Measurements from ENCODE around the gene AGBL5. TPM values are rescaled to one million over a fixed set of nuclear protein-coding genes. Genes with fewer than 3 reads are reported as not detected.

The AGBL5 gene
- total and polyA plus RNA-seq, 2 donors (not counting 1 experiment from before 2014, with no cell fraction given): 10.0 to 17.5 TPM

DNA sequence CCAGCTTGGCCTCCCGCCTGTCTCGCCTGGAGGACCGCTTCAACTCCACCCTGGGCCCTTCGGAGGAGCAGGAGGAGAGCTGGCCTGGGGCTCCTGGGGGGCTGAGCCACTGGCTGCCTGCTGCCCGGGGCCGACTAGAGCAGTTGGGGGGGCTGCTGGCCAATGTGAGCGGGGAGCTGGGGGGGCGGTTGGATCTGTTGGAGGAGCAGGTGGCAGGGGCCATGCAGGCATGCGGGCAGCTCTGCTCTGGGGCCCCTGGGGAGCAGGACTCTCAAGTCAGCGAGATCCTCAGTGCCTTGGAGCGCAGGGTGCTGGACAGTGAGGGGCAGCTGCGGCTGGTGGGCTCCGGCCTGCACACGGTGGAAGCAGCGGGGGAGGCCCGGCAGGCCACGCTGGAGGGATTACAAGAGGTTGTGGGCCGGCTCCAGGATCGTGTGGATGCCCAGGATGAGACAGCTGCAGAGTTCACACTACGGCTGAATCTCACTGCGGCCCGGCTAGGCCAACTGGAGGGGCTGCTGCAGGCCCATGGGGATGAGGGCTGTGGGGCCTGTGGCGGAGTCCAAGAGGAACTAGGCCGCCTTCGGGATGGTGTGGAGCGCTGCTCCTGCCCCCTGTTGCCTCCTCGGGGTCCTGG is 31.4 kb downstream of the AGBL5 start:
- Histone ChIP-seq H3K4me1 (ENCODE audit: control insufficient read depth in 2 of 2, insufficient read depth in 2 of 2, low read length in 2 of 2) (peaks cover 26 to 42% of the 10 kb centered on the region in 2 donors), H4K20me1 (ENCODE audit: control insufficient read depth, insufficient read depth, low read length, poor library complexity, severe bottlenecking) (no peaks in the 10 kb centered on the region), H2AFZ (ENCODE audit: insufficient read depth, low read depth, low read length, poor library complexity, severe bottlenecking) (no peak overlapping the region), H3K27me3 (replicated peaks in 1 of 4; ENCODE audit: control extremely low read depth in 1 of 4, control insufficient read depth in 3 of 4, insufficient read depth in 4 of 4, low read length in 3 of 4) (peaks cover 0 to 11% (median 4%) of the 10 kb centered on the region in 4 experiments), H3K79me2 (ENCODE audit: control insufficient read depth, insufficient read depth, low read length) (peaks cover 4% of the 10 kb centered on the region), H3K4me3 (ENCODE audit: control extremely low read depth in 1 of 5, extremely low read depth in 1 of 5, insufficient read depth in 1 of 5, low read depth in 2 of 5, low read length in 4 of 5) (no peak overlapping the region), H3K36me3 (replicated peaks in 1 of 2; ENCODE audit: control extremely low read depth in 1 of 2, control insufficient read depth in 1 of 2, extremely low read depth in 1 of 2, insufficient read depth in 2 of 2, low read length in 1 of 2) (no peaks in the 10 kb centered on the region), H3K27ac (ENCODE audit: low read length in 2 of 2) (no peak overlapping the region), H3K9ac (ENCODE audit: low read length) (no peak overlapping the region), H3K4me2 (replicated peaks; ENCODE audit: low read depth, low read length, poor library complexity, severe bottlenecking) (no peak overlapping the region), H3K9me3 (ENCODE audit: control extremely low read depth in 1 of 3, control insufficient read depth in 2 of 3, insufficient read depth in 1 of 3, low read length in 2 of 3) (no peaks in the 10 kb centered on the region)
- ATAC-seq (ENCODE audit: low read depth) (no peak), DNase-seq (no peak)
- Mint-ChIP-seq H3K27ac (no peak overlapping the region), H3K4me3 (no peak overlapping the region), H3K4me1 (peaks cover 29% of the 10 kb centered on the region), H3K9me3 (ENCODE audit: insufficient read depth) (no peaks in the 10 kb centered on the region), H3K27me3 (no peaks in the 10 kb centered on the region)
- CTCF ChIA-PET: interaction anchor here (1.0 to 4.7 kb wide), 5 partner anchors 11 to 197 kb away, joined by 3 to 30 read pairs (median 3); partner anchors contain the start of genes ABHD1, AGBL5 and OST4
- no peak for TF ChIP-seq EZH2 (IDR thresholded peaks at IDR 0.05; ENCODE audit: borderline replicate concordance, insufficient read depth, low read depth, low read length, poor library complexity, severe bottlenecking)
- TF ChIP-seq, protein P1, sequence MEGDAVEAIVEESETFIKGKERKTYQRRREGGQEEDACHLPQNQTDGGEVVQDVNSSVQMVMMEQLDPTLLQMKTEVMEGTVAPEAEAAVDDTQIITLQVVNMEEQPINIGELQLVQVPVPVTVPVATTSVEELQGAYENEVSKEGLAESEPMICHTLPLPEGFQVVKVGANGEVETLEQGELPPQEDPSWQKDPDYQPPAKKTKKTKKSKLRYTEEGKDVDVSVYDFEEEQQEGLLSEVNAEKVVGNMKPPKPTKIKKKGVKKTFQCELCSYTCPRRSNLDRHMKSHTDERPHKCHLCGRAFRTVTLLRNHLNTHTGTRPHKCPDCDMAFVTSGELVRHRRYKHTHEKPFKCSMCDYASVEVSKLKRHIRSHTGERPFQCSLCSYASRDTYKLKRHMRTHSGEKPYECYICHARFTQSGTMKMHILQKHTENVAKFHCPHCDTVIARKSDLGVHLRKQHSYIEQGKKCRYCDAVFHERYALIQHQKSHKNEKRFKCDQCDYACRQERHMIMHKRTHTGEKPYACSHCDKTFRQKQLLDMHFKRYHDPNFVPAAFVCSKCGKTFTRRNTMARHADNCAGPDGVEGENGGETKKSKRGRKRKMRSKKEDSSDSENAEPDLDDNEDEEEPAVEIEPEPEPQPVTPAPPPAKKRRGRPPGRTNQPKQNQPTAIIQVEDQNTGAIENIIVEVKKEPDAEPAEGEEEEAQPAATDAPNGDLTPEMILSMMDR (IDR thresholded peaks at IDR 0.05): no peak
- intact Hi-C loops (cut with micrococcal nuclease): loop anchor here (10.0 kb wide), 2 partner anchors 298 to 1792 kb away; partner anchors contain the start of genes CENPA and TRMT61B
- POLR2A ChIA-PET: interaction anchor here (2.7 to 3.0 kb wide), 2 partner anchors 11 to 32 kb away, joined by 15 to 22 read pairs; partner anchors contain the start of genes AGBL5 and OST4
- 96% methylated on average over 25 of the region's 27 CpGs for WGBS (ENCODE audit: insufficient coverage)
